Left renal pelvis (tissue), 4 donors: ENCODE measurements around the gene CTBP2. TPM values are rescaled to one million over a fixed set of nuclear protein-coding genes. Genes with fewer than 3 reads are reported as not detected.

ENCODE experiments used
- DNase-seq, 4 donors: peaks; one replicate each; pipeline ENCODE4 v3.0.0-alpha.2; 2013; ENCODE audit warnings: low read depth in 4 of 4, low spot score in 3 of 4
- polyA plus RNA-seq, 4 donors: library from polyadenylated mRNA; unstranded; fragments of 120-200 nt; gene quantifications; one replicate each; pipeline ENCODE4 v1.2.1, GENCODE V29; 2013; ENCODE audit not compliant: insufficient read length in 4 of 4

CTBP2 gene
- polyA plus RNA-seq, 4 donors, result 44.4 to 90.5 (median 87.6) TPM

- DNase-seq, result no peak
These were observed 47.5 kb downstream of the CTBP2 start for GRCh38 chr10:125112697-125113494.

GRCh38 chr10:125111118-125111727 is 49.1 kb downstream of the CTBP2 start:
- no peak for DNase-seq

DNA sequence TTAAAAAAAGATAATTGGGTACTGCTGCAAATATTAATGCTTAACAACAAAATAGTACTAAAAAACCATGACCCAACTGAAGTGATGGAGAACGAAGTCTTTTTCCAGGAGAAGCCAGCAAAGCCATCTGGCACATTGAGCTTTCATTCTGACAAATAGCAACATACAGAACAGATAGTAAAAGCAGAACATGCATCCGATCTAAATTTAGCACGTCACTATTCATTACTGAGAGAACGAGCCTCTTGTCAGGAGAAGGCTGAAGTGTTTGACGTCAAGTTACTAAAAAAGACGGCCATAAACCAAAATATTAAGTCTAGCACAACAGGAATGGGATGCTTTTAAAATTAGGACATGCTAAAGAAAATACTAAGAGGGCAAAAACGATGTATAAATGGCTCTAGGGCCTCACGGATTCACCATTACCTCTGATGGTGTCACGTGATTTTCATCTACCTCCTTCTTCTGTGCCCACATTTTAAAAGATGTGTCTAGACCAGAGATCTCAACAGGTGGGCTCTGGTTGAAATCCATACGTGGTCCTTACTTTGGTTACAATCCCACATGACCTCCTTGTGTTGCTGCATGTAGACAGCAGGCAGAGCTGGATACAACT is 52.3 kb downstream of the CTBP2 start:
- DNase-seq, result no peak

GRCh38 chr10:125107166-125107949 is 53.0 kb downstream of the CTBP2 start:
- no peak for DNase-seq

GRCh38 chr10:125106586-125106985 is 53.8 kb downstream of the CTBP2 start:
- DNase-seq, result no peak

DNA sequence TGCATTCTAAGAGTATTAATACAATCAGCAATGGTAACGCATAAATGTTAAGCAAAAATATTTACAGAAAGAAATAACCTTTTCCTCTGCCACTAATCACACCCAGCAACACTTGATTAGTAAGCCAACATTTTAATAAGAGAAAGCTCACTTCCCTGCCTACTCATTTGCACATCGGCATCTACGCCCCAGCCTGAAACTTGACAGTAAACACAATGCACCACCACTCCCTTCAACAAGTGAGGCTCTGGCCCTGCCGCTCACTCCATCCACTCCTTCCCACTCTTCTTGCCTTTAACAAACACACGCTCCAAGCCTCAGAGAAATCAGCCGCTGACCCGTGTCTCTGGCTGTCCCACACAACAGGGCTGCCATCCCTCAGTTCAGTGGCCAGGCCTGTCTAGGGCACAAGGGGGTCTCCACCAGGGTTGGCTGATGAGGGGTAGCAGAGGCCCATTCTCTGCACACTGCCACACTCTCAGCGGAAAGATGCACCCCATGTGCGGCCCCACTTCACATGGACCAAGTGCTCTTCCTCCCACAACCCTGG is 54.6 kb downstream of the CTBP2 start:
- DNase-seq, result no peak

DNA sequence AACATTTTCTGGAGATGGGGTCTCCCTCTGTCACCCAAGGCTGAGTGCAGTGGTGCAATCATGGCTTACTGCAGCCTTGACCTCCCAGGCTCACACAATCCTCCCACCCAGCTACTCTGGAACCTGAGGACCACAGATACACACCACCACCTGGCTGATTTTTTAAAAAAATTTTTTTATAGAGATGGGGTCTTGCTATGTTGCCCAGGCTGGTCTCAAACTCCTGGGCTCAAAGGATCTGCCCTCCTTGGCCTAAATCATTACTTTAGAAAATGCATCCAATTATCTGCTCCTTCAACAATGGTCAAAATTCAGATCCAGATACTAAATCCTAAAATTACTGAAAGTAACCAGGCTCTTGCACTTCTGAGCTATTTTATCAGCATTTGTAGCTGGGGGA is 55.2 kb downstream of the CTBP2 start:
- DNase-seq, result no peak

GRCh38 chr10:125104559-125104958 is 55.8 kb downstream of the CTBP2 start:
- DNase-seq, result no peak

- no peak for DNase-seq
These were observed 56.4 kb downstream of the CTBP2 start for GRCh38 chr10:125103924-125104323.

DNA sequence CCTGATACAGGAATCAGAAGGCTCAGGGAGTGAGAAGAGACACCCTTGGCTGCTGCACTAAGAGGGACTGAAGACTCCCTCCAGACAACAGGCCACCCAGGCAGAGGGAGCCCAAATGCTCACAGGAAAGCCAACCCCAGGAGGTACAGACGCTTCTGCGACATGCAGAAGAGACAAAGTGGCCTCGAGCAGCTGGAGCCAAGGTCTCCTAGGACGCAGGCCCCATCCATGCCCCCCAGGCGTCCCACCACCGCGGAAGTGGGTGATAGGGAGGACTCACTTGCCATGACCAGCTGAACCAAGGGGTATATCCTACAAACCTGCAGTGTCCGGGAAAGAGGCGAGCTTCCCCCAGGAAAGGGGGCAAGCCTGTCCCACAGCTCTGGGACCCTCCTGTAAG is 56.9 kb downstream of the CTBP2 start:
- no peak for DNase-seq

DNA sequence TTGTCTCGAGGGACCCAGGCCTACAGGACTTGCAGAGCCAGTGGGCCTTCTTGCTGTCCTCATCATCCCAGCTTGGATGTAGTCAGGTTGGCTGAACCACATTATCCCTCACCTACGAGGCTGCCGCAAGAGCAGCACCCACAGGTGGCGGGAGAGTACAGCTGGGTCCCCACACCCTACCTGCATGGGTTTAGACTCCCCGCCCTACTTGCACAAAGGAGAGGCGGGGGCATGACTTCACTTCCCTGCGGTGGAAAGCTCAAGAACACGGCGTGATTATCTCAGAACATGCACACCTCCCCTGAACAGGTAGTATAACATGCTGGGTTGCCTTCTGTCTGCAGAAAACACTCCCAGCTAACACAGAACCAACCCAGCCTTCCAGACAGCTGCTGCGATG is 57.5 kb downstream of the CTBP2 start:
- DNase-seq, result no peak

DNA sequence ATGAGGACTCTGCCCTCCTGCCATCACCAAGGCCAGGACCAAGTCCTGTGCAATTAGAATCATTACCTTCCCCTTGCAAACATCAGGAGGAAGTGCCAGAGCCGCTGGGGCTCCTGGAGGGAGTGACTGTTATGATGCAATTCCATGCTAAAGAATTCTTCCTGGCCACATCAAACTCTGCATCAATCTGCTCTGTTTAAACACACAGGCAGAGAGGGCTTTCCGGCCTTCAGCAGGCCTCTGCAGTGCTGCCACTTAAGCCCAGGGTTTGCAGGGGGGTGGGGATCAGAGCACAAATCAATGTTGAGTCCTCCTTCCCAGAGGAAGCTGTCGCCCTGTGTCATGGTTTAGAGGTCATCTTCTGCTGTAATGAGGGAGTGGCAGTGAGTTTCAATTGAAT is 58.1 kb downstream of the CTBP2 start:
- no peak for DNase-seq

DNA sequence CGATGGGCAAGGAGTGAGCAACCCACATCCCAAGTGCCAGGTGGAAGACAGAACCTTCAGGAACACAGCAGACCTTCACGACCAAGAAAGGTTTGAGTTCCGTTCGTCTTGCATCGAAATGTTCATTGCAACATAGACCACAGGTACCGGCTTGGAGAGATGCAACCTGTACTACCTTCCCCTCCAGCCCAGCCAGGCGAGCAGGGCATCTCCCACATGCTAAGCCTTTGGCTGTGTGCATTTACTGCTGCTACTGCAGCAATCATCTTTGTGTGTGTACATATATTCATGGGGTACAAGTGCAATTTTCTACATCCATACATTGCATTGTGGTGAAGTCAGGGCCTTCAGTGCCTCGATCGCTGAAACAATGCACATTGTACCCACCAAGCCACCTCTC is 58.8 kb downstream of the CTBP2 start:
- no peak for DNase-seq

- no peak for DNase-seq
These were observed 59.3 kb downstream of the CTBP2 start for GRCh38 chr10:125101049-125101448.

- no peak for DNase-seq
These were observed 62.8 kb downstream of the CTBP2 start for GRCh38 chr10:125097409-125098070.

DNA sequence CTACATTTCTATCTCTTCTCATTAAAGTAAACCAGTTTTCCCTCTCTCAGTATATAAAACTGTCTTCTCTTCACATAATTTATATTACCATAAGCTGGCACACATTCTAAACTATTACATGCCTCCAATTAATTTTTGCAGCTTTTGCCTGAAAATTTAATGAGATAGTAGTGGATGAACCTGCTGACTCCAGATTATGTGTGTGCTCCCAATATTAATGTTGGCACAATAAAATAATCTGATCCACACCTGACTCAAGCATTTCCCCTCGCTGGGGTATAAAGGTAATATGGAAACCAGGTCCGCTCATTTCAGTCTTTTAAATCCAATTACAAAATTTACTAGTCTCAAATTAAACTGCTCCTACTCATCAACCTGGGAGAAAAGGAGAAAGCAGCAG is 63.4 kb downstream of the CTBP2 start:
- DNase-seq, result no peak

GRCh38 chr10:125096371-125096770 is 64.0 kb downstream of the CTBP2 start:
- DNase-seq, result no peak

DNA sequence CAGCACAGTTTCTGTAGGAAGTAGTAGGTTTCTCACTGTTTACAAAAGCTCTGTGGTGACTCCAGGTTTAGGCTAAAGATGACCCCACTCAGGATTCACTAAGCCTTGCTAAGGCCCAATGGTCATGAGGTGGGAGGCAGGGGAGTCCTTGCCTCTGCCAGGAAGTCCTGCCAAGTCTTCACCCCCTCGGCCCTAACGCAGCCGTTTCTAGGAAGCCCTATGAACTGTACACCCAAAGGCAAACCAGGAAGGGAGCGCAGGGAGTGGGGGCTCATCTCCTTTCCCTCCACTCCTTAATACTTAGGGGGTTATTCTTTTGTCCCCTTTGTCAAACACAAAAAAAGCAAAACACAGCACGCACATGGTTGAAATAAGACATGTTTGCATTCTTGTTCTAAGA is 64.6 kb downstream of the CTBP2 start:
- no peak for DNase-seq

GRCh38 chr10:125095228-125095627 is 65.1 kb downstream of the CTBP2 start:
- no peak for DNase-seq

DNA sequence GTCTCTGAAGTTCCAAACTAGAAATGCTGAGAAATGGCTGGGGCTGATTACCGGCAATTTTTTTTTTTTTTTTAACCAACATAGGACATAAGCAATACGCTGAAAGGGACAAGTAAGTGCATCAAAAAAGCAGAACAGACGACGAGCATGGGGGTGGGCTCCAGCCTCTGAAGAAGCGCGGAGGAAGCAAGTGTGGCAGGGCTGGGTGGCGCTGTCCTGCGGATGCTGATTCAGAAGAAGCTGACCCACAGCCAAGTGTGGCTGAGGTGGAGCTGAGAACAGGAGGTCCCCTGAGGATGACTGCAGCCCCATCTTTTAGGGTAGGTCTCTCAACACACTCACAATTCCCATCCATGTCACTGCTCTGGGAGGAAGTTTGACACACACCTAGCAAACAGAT is 65.6 kb downstream of the CTBP2 start:
- no peak for DNase-seq
